ENCODE results near the gene SNRPA.

DNA sequence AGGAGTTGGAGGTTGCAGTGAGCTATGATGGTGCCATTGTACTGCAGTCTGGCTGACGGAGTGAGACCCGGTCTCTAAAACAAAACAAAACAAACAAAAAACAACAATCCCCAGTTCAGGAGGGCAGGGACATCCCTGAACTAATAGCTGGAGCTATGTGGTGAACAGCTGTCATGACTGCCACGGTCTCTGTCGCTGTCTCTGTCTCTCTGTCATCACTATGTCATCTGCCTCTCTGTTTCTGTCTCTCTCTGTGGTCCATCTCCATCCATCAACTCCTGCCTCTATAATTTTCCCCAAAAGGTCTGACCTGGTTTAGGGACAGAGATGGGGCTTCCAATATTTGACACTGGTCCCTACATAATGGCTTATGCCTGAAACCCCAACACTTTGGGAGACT, 26.7 kb upstream of the SNRPA start:
- TF ChIP-seq CTCF (conservative IDR thresholded peaks at IDR 0.05) (no peak), EZH2 (IDR thresholded peaks at IDR 0.05; ENCODE audit: low read depth) (no peak)
